RWPE2 (cell line): ENCODE data around the gene GRIK2.

Source experiments
- ATAC-seq: fragments of 200-7000 bp; cut with Tn5 transposase; 3 replicates; pipeline ENCODE4 v1.9.1; 2021; ENCODE audit warnings: low read depth
- DNase-seq: peaks from one replicate; pipeline ENCODE4 v3.0.0-alpha.2; 2020; ENCODE audit warnings: low spot score
- H3K27ac ChIP-seq: fragments of 450-650 bp; 2 replicates; pipeline ENCODE4 v1.5.1; 2017; ENCODE audit warnings: mild to moderate bottlenecking; ENCODE audit not compliant: poor library complexity, severe bottlenecking
- H3K27me3 ChIP-seq: fragments of 250-450 bp; sonication (Bioruptor Pico); 2 replicates; pipeline ENCODE4 v1.5.1; 2021; ENCODE audit warnings: mild to moderate bottlenecking, moderate library complexity; ENCODE audit not compliant: insufficient read depth, poor library complexity, severe bottlenecking
- H3K36me3 ChIP-seq: fragments of 250-450 bp; sonication (Bioruptor Pico); 2 replicates; pipeline ENCODE4 v1.5.1; 2020; ENCODE audit warnings: low read depth, mild to moderate bottlenecking, moderate library complexity
- H3K4me1 ChIP-seq: fragments of 250-450 bp; sonication (Bioruptor Pico); 2 replicates; pipeline ENCODE4 v1.5.1; 2021; ENCODE audit warnings: mild to moderate bottlenecking, moderate library complexity; ENCODE audit not compliant: insufficient read depth, poor library complexity, severe bottlenecking
- H3K4me3 ChIP-seq: fragments of 250-450 bp; sonication (Bioruptor Pico); 2 replicates; pipeline ENCODE4 v1.5.1; 2021; ENCODE audit warnings: mild to moderate bottlenecking, moderate library complexity; ENCODE audit not compliant: severe bottlenecking
- H3K9me3 ChIP-seq: fragments of 250-450 bp; sonication (Bioruptor Pico); 2 replicates; pipeline ENCODE4 v1.5.1; 2021; ENCODE audit warnings: mild to moderate bottlenecking, moderate library complexity; ENCODE audit not compliant: severe bottlenecking
- CTCF ChIP-seq: fragments of 450-650 bp; IDR thresholded peaks from one replicate; pipeline ENCODE4 v1.5.1; 2017; ENCODE audit warnings: mild to moderate bottlenecking, moderate library complexity; ENCODE audit not compliant: poor library complexity, severe bottlenecking

GRIK2 gene

GRCh38 chr6:102039441-102039840, 645.9 kb downstream of the GRIK2 start:
- TF ChIP-seq CTCF = no peak
- H3K27ac ChIP-seq = no peak overlapping the region
- no peaks in the 10 kb centered on the region for H3K36me3 ChIP-seq
- H3K9me3 ChIP-seq = no peaks in the 10 kb centered on the region
- no peak overlapping the region for H3K4me3 ChIP-seq
- H3K27me3 ChIP-seq = no peaks in the 10 kb centered on the region
- ATAC-seq = no peak
- no peaks in the 10 kb centered on the region for H3K4me1 ChIP-seq
- DNase-seq = no peak

GRCh38 chr6:102051001-102051400, 657.5 kb downstream of the GRIK2 start:
- Histone ChIP-seq H3K36me3 (no peaks in the 10 kb centered on the region), H3K27ac (no peak overlapping the region), H3K4me1 (no peaks in the 10 kb centered on the region), H3K9me3 (no peaks in the 10 kb centered on the region), H3K4me3 (no peak overlapping the region), H3K27me3 (no peaks in the 10 kb centered on the region)
- ATAC-seq = no peak
- no peak for TF ChIP-seq CTCF
- no peak for DNase-seq

GRCh38 chr6:102051720-102052119, 658.2 kb downstream of the GRIK2 start:
- H3K4me1 ChIP-seq = no peaks in the 10 kb centered on the region
- no peaks in the 10 kb centered on the region for H3K9me3 ChIP-seq
- H3K27ac ChIP-seq = no peak overlapping the region
- DNase-seq = no peak
- H3K4me3 ChIP-seq = no peak overlapping the region
- no peak for ATAC-seq
- no peaks in the 10 kb centered on the region for H3K27me3 ChIP-seq
- TF ChIP-seq CTCF = no peak
- H3K36me3 ChIP-seq = no peaks in the 10 kb centered on the region

- no peaks in the 10 kb centered on the region for H3K27me3 ChIP-seq
- H3K9me3 ChIP-seq = no peaks in the 10 kb centered on the region
- no peaks in the 10 kb centered on the region for H3K36me3 ChIP-seq
- H3K4me3 ChIP-seq = no peak overlapping the region
- TF ChIP-seq CTCF = no peak
- no peak overlapping the region for H3K27ac ChIP-seq
- no peaks in the 10 kb centered on the region for H3K4me1 ChIP-seq
- ATAC-seq (no peak), DNase-seq (no peak)
Measured at GRCh38 chr6:102064142-102064541, 670.6 kb downstream of the GRIK2 start.

- H3K9me3 ChIP-seq = no peaks in the 10 kb centered on the region
- H3K27ac ChIP-seq = no peak overlapping the region
- H3K27me3 ChIP-seq = no peaks in the 10 kb centered on the region
- no peaks in the 10 kb centered on the region for H3K36me3 ChIP-seq
- ATAC-seq (no peak), DNase-seq (no peak)
- H3K4me1 ChIP-seq = no peaks in the 10 kb centered on the region
- TF ChIP-seq CTCF = no peak
- no peak overlapping the region for H3K4me3 ChIP-seq
Measured at GRCh38 chr6:102066301-102066700, 672.8 kb downstream of the GRIK2 start.
